Hepatocyte (in vitro differentiated cells): ENCODE measurements around the gene ACSS3. TPM values are rescaled to one million over a fixed set of nuclear protein-coding genes. Genes with fewer than 3 reads are reported as not detected.
"Not testable (repeated sequence)": the region's sequence is repeated elsewhere in the genome, so short reads cannot be mapped to it uniquely, and the experiment has no call there.

ENCODE experiments used
- DNase-seq: peaks from one replicate; pipeline ENCODE4 v3.0.0-alpha.2; 2016; ENCODE audit warnings: low spot score
- H2AFZ ChIP-seq: fragments of 200-600 bp; sonication (generic); 2 replicates; pipeline ENCODE4 v1.6.0; 2016; ENCODE audit warnings: antibody characterized with exemption, mild to moderate bottlenecking
- H3K27ac ChIP-seq: fragments of 200-600 bp; sonication (generic); 2 replicates; pipeline ENCODE4 v1.5.1; 2016; ENCODE audit warnings: mild to moderate bottlenecking
- H3K27me3 ChIP-seq: fragments of 200-600 bp; sonication (generic); 2 replicates; pipeline ENCODE4 v1.6.1; 2016
- H3K36me3 ChIP-seq: fragments of 200-600 bp; sonication (generic); replicated peaks from 2 replicates; pipeline ENCODE4 v1.5.1; 2016; ENCODE audit warnings: low read depth; ENCODE audit not compliant: insufficient read depth
- H3K4me1 ChIP-seq: fragments of 200-600 bp; sonication (generic); 2 replicates; pipeline ENCODE4 v1.5.1; 2016; ENCODE audit warnings: mild to moderate bottlenecking, moderate library complexity; ENCODE audit not compliant: insufficient read depth
- H3K4me2 ChIP-seq: fragments of 200-600 bp; sonication (generic); 2 replicates; pipeline ENCODE4 v1.6.0; 2016
- H3K4me3 ChIP-seq: fragments of 200-600 bp; sonication (generic); 2 replicates; pipeline ENCODE4 v1.5.1; 2016; ENCODE audit warnings: mild to moderate bottlenecking
- H3K79me2 ChIP-seq: fragments of 200-600 bp; sonication (generic); 2 replicates; pipeline ENCODE4 v1.6.0; 2017; ENCODE audit warnings: mild to moderate bottlenecking
- H3K9me2 ChIP-seq: fragments of 200-600 bp; sonication (generic); replicated peaks from 2 replicates; pipeline ENCODE4 v1.6.0; 2017; ENCODE audit warnings: mild to moderate bottlenecking; ENCODE audit not compliant: insufficient read depth
- H3K9me3 ChIP-seq: fragments of 200-600 bp; sonication (generic); 2 replicates; pipeline ENCODE4 v1.5.1; 2016; ENCODE audit warnings: low read depth, mild to moderate bottlenecking
- H4K20me1 ChIP-seq: fragments of 200-600 bp; sonication (generic); 2 replicates; pipeline ENCODE4 v1.6.0; 2016; ENCODE audit warnings: mild to moderate bottlenecking; ENCODE audit not compliant: insufficient read depth, poor library complexity, severe bottlenecking
- EZH2 ChIP-seq: fragments of 200-600 bp; sonication (generic); IDR thresholded peaks from 2 replicates; pipeline ENCODE4 v1.6.1; 2016; ENCODE audit warnings: antibody characterized with exemption, mild to moderate bottlenecking, borderline replicate concordance
- EZH2phosphoT487 ChIP-seq: fragments of 200-600 bp; sonication (generic); IDR thresholded peaks from one replicate; pipeline ENCODE4 v1.6.1; 2018; ENCODE audit warnings: antibody characterized with exemption, mild to moderate bottlenecking, low read depth, moderate library complexity; ENCODE audit not compliant: unreplicated experiment, severe bottlenecking
- WGBS: methylation state at CpG from one replicate; pipeline ENCODE4 v1.1.6; 2016; ENCODE audit warnings: low lambda C conversion rate; ENCODE audit errors: missing lambda C conversion rate; 5-methylcytosine and 5-hydroxymethylcytosine counted together
- polyA plus RNA-seq: library from polyadenylated mRNA; unstranded; fragments of >200 nt; fragmentation: Nextera tagmentation; extraction: Ambion mirVana; gene quantifications from 2 replicates; pipeline ENCODE4 v1.2.1, GENCODE V29; 2016
- total RNA-seq: library from RNA; depleted of rRNA; stranded (reverse); fragments of >200 nt; gene quantifications from 2 replicates; pipeline ENCODE4 v1.2.3, GENCODE V29; 2014
- TF ChIP-seq, protein P1 (sequence below): fragments of 200-600 bp; sonication (generic); IDR thresholded peaks from 2 replicates; pipeline ENCODE4 v1.5.1; 2016; ENCODE audit warnings: antibody characterized with exemption, mild to moderate bottlenecking; ENCODE audit not compliant: poor library complexity

The ACSS3 gene
- total and polyA plus RNA-seq, 2 experiments from 2014 or later: 8.5 to 31.4 TPM

DNA sequence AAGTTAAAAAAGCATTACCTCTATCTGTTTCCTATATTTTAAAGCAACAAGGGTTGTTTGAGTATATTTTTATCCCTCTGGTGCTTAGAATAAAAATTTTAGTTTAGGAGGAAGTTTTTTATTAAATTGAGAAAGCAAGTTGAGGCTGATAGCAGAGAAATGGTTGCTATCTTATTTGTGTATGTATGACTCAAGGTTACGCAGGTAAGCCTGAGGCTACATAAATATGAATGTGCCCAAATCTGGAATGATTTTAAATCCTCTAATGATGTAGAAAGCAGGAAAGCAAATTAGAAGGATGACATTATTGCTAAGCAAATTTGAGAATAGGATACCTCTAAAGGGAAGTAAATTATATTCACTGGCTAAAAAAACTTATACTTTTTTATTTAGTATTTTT, 109.8 kb downstream of the ACSS3 start:
- Histone ChIP-seq H3K4me3 (no peak overlapping the region), H3K79me2 (no peaks in the 10 kb centered on the region), H3K27ac (no peak overlapping the region), H3K9me3 (no peaks in the 10 kb centered on the region), H3K4me1 (no peaks in the 10 kb centered on the region), H3K9me2 (no peaks in the 10 kb centered on the region), H3K27me3 (no peaks in the 10 kb centered on the region), H3K36me3 (no peaks in the 10 kb centered on the region), H3K4me2 (no peak overlapping the region), H2AFZ (no peak overlapping the region), H4K20me1 (no peaks in the 10 kb centered on the region)
- WGBS: 95% methylated on average over 1 of the region's 1 CpG
- TF ChIP-seq EZH2: no peak
- TF ChIP-seq, protein P1, sequence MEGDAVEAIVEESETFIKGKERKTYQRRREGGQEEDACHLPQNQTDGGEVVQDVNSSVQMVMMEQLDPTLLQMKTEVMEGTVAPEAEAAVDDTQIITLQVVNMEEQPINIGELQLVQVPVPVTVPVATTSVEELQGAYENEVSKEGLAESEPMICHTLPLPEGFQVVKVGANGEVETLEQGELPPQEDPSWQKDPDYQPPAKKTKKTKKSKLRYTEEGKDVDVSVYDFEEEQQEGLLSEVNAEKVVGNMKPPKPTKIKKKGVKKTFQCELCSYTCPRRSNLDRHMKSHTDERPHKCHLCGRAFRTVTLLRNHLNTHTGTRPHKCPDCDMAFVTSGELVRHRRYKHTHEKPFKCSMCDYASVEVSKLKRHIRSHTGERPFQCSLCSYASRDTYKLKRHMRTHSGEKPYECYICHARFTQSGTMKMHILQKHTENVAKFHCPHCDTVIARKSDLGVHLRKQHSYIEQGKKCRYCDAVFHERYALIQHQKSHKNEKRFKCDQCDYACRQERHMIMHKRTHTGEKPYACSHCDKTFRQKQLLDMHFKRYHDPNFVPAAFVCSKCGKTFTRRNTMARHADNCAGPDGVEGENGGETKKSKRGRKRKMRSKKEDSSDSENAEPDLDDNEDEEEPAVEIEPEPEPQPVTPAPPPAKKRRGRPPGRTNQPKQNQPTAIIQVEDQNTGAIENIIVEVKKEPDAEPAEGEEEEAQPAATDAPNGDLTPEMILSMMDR: no peak
- TF ChIP-seq EZH2phosphoT487: no peak
- DNase-seq: no peak

DNA sequence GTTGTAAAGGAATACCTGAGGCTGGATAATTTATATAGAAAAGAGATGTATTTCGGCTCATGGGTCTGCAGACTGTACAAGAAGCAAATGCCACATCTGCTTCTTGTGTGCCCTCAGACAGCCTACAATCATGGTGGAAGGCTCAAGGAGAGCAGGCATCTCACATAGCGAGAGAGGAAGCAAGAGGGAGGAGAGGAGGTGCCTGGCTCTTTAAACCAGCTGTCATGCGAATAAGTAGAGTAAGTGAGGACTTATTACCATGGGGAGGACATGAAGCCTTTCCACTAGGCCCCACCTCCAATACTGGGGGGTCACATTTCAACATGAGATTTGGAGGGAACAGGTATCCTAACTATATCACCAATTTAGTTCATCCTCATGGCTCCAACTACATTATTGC, 118.7 kb downstream of the ACSS3 start:
- DNase-seq: no peak
- Histone ChIP-seq H3K27me3 (no peaks in the 10 kb centered on the region), H3K9me3 (no peaks in the 10 kb centered on the region), H3K36me3 (no peaks in the 10 kb centered on the region), H4K20me1 (no peaks in the 10 kb centered on the region), H2AFZ (no peak overlapping the region), H3K4me2 (no peak overlapping the region), H3K27ac (no peak overlapping the region), H3K4me1 (no peaks in the 10 kb centered on the region), H3K79me2 (no peaks in the 10 kb centered on the region), H3K9me2 (no peaks in the 10 kb centered on the region), H3K4me3 (no peak overlapping the region)
- 96% methylated on average over 3 of the region's 3 CpGs for WGBS
- no peak for TF ChIP-seq EZH2
- no peak for TF ChIP-seq EZH2phosphoT487
- TF ChIP-seq, protein P1: no peak

DNA sequence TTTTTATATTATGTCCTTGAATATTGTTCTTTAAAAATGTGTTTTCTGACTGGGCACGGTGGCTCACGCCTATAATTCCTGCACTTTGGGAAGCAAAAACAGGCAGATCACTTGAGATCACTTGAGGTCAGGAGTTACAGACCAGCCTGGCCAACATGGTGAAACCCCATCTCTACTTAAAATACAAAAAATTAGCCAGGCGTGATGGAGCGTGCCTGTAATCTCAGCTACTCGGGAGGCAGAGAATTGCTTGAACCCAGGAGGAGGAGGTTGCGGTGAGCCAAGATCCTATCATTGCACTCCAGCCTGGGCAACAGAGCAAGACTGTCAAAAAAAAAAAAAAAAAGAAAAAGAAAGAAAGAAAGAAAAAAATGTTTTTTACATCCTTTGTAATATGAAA, 122.7 kb downstream of the ACSS3 start:
- DNase-seq, H3K4me3 ChIP-seq, H3K36me3 ChIP-seq: not testable (repeated sequence)

DNA sequence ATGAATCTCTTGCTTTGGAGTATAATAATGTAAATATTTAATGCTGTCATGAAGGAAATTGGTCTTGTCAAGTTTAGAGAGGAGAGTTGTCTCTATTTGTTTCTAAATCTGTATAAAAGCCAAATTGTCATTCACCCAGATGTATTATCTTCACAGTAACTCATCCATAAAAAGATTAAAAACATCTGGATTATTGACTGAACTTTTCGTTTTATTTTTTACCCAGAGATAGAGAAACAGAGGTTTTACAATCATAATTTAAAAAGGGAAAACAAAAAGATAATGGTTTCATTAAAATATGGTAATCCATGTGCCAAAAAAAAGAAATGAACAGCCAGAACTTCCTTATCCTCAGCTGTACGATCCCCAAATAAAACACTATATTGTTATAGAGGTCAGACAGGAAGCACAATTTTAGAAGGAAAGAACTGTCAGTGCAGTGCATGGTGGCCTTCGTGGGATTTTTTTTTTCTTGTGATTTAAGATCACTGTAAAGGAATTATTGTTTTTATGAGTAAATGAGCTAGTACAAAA, 125.9 kb downstream of the ACSS3 start:
- Histone ChIP-seq H2AFZ (no peak overlapping the region), H3K4me2 (no peak overlapping the region), H3K4me3 (no peak overlapping the region), H3K9me2 (no peaks in the 10 kb centered on the region), H3K79me2 (no peaks in the 10 kb centered on the region), H3K9me3 (no peaks in the 10 kb centered on the region), H3K27me3 (no peaks in the 10 kb centered on the region), H4K20me1 (no peaks in the 10 kb centered on the region), H3K27ac (no peak overlapping the region), H3K36me3 (no peaks in the 10 kb centered on the region), H3K4me1 (peaks cover 17% of the 10 kb centered on the region)
- DNase-seq: no peak
- TF ChIP-seq, protein P1: no peak
- TF ChIP-seq EZH2phosphoT487 (no peak), EZH2 (no peak)
- 64% methylated on average over 3 of the region's 3 CpGs for WGBS

More for the DNA sequence above, 122.7 kb downstream of the ACSS3 start:
- not testable (repeated sequence) for H2AFZ ChIP-seq, H3K79me2 ChIP-seq, H3K27ac ChIP-seq, H4K20me1 ChIP-seq, H3K9me2 ChIP-seq, H3K27me3 ChIP-seq, H3K9me3 ChIP-seq, H3K4me2 ChIP-seq, H3K4me1 ChIP-seq
- 85% methylated on average over 6 of the region's 6 CpGs for WGBS
